A549 (cell line): Measurements from ENCODE around the gene COL4A5. TPM values are rescaled to one million over a fixed set of nuclear protein-coding genes. Genes with fewer than 3 reads are reported as not detected.

Experiments
- ATAC-seq, 2 experiments: fragments of 200-7000 bp in 1 of 2; fragments of >200 bp in 1 of 2; cut with Nextera tagmentation in 1 of 2; cut with Tn5 transposase in 1 of 2; 3 replicates each; pipeline versions ENCODE4 v1.8.0 to v1.9.1; 2018 to 2020; ENCODE audit warnings: mild to moderate bottlenecking in 1 of 2, moderate library complexity in 1 of 2
- CTCF ChIA-PET: fragments of 300-600 bp; sonication (Branson Sonifier 250); formaldehyde crosslinking; extraction: SDS; loops from one replicate; lab custom pipeline; 2021; ENCODE audit warnings: antibody characterized with exemption, inconsistent platforms; lab: Yijun Ruan, JAX
- POLR2A ChIA-PET: fragments of 350-600 bp; formaldehyde crosslinking; extraction: SDS; loops from one replicate; lab custom pipeline; 2021; ENCODE audit warnings: antibody characterized with exemption, inconsistent platforms; lab: Yijun Ruan, JAX
- DNase-seq, 2 experiments: peaks; one replicate each; pipeline versions ENCODE4 v3.0.0 to v3.0.0-alpha.2; 2011 to 2016; ENCODE audit warnings: low read depth in 1 of 2, low spot score in 1 of 2
- FAIRE-seq: peaks from 2 replicates; lab custom pipeline; 2011; peaks lifted over from hg19 to GRCh38; lab: Jason Lieb, UNC
- H3K27ac ChIP-seq, 2 experiments: fragments of >200 bp; sonication (Bioruptor Twin); formaldehyde crosslinking; 3 replicates each; pipeline ENCODE4 v1.5.1; 2016 to 2017
- H3K4me1 ChIP-seq: fragments of >200 bp; sonication (Bioruptor Twin); formaldehyde crosslinking; 3 replicates; pipeline ENCODE4 v1.6.1; 2016
- H3K4me2 ChIP-seq: fragments of >200 bp; sonication (Bioruptor Twin); formaldehyde crosslinking; 3 replicates; pipeline ENCODE4 v1.6.1; 2016
- H3K4me3 ChIP-seq: fragments of >200 bp; sonication (Bioruptor Twin); formaldehyde crosslinking; 3 replicates; pipeline ENCODE4 v1.5.1; 2016
- H3K9me3 ChIP-seq: fragments of >200 bp; sonication (Bioruptor Twin); formaldehyde crosslinking; 3 replicates; pipeline ENCODE4 v1.6.1; 2016
- BHLHE40 ChIP-seq: IDR thresholded peaks from 2 replicates; pipeline ENCODE4 v1.6.1; 2012; ENCODE audit warnings: low read depth, low read length, inconsistent platforms
- CEBPB ChIP-seq, 2 experiments: fragments of >200 bp in 1 of 2; sonication (Bioruptor Twin) in 1 of 2; formaldehyde crosslinking in 1 of 2; IDR thresholded peaks; 2 replicates each; pipeline ENCODE4 v1.6.1; 2012 to 2016
- E2F6 ChIP-seq: IDR thresholded peaks from 2 replicates; pipeline ENCODE4 v1.6.1; 2012; ENCODE audit warnings: low read depth, borderline replicate concordance
- EHMT2 ChIP-seq: fragments of 200-600 bp; sonication (generic); IDR thresholded peaks from 2 replicates; pipeline ENCODE4 v1.6.1; 2016; ENCODE audit warnings: antibody characterized with exemption, low read depth, mild to moderate bottlenecking, moderate library complexity
- FOSB ChIP-seq: fragments of 250-450 bp; sonication (Bioruptor Pico); IDR thresholded peaks from 2 replicates; pipeline ENCODE4 v1.5.0; 2020; ENCODE audit warnings: mild to moderate bottlenecking, moderate library complexity
- FOSL2 ChIP-seq, 2 experiments: fragments of 450-650 bp in 1 of 2; fragments of >200 bp in 1 of 2; sonication (Bioruptor Twin) in 1 of 2; formaldehyde crosslinking; IDR thresholded peaks; 2 replicates each; pipeline versions ENCODE4 v1.5.0 to v1.6.1; 2016 to 2020; ENCODE audit warnings: mild to moderate bottlenecking in 1 of 2, moderate library complexity in 1 of 2
- HEYL ChIP-seq: fragments of 250-450 bp; sonication (Bioruptor Pico); IDR thresholded peaks from 2 replicates; pipeline ENCODE4 v1.8.0; 2021; ENCODE audit warnings: mild to moderate bottlenecking, moderate library complexity
- HOXB13 ChIP-seq: fragments of 250-450 bp; sonication (Bioruptor Pico); IDR thresholded peaks from 2 replicates; pipeline ENCODE4 v1.5.0; 2020; ENCODE audit warnings: low read depth, mild to moderate bottlenecking, moderate library complexity
- HOXB5 ChIP-seq: fragments of 250-450 bp; sonication (Bioruptor Pico); IDR thresholded peaks from 2 replicates; pipeline ENCODE4 v1.5.0; 2020; ENCODE audit warnings: mild to moderate bottlenecking, moderate library complexity
- JUN ChIP-seq, 2 experiments: fragments of >200 bp; sonication (Bioruptor Twin); formaldehyde crosslinking; IDR thresholded peaks; 2 replicates in 1 of 2; 3 replicates in 1 of 2; pipeline ENCODE4 v1.6.1; 2016 to 2017
- JUNB ChIP-seq: fragments of >200 bp; sonication (Bioruptor Twin); formaldehyde crosslinking; IDR thresholded peaks from 2 replicates; pipeline ENCODE4 v1.6.1; 2016
- KDM5A ChIP-seq: fragments of 200-600 bp; sonication (generic); IDR thresholded peaks from 2 replicates; pipeline ENCODE4 v1.6.1; 2016; ENCODE audit warnings: antibody characterized with exemption, mild to moderate bottlenecking
- MAFK ChIP-seq: fragments of 450-650 bp; IDR thresholded peaks from 2 replicates; pipeline ENCODE4 v1.6.1; 2014; ENCODE audit not compliant: partially characterized antibody
- MYC ChIP-seq: IDR thresholded peaks from 2 replicates; pipeline ENCODE4 v1.6.1; 2012; ENCODE audit warnings: mild to moderate bottlenecking, inconsistent platforms, low read length, improper control_type of control experiment, borderline replicate concordance
- NFE2L2 ChIP-seq: fragments of 150-350 bp; conservative IDR thresholded peaks from 2 replicates; pipeline ENCODE4 v1.6.1; 2014; ENCODE audit warnings: low read length
- NPAS2 ChIP-seq: fragments of 250-450 bp; sonication (Bioruptor Pico); IDR thresholded peaks from 2 replicates; pipeline ENCODE4 v1.8.0; 2022; ENCODE audit warnings: mild to moderate bottlenecking, moderate library complexity, borderline replicate concordance
- POLR2AphosphoS2 ChIP-seq: conservative IDR thresholded peaks from 2 replicates; pipeline ENCODE4 v1.6.1; 2012; ENCODE audit warnings: low read length, improper control_type of control experiment, inconsistent platforms
- RCOR1 ChIP-seq: fragments of 150-350 bp; IDR thresholded peaks from 2 replicates; pipeline ENCODE4 v1.6.1; 2014; ENCODE audit warnings: antibody characterized with exemption, low read length, low read depth
- RFX5 ChIP-seq: fragments of 450-650 bp; IDR thresholded peaks from 2 replicates; pipeline ENCODE4 v1.7.1; 2014; ENCODE audit warnings: antibody characterized with exemption, mild to moderate bottlenecking, moderate library complexity
- TP53 ChIP-seq: fragments of 250-450 bp; sonication (Bioruptor Pico); IDR thresholded peaks from 2 replicates; pipeline ENCODE4 v1.5.0; 2021; ENCODE audit warnings: mild to moderate bottlenecking, moderate library complexity
- ZC3H11A ChIP-seq: fragments of 450-650 bp; IDR thresholded peaks from 2 replicates; pipeline ENCODE4 v1.6.1; 2014; ENCODE audit warnings: antibody characterized with exemption, mild to moderate bottlenecking
- ZFP36 ChIP-seq: fragments of 450-650 bp; IDR thresholded peaks from 2 replicates; pipeline ENCODE4 v1.6.1; 2014; ENCODE audit warnings: borderline replicate concordance; ENCODE audit not compliant: partially characterized antibody
- ZNF302 ChIP-seq: fragments of 250-450 bp; sonication (Bioruptor Pico); IDR thresholded peaks from 2 replicates; pipeline ENCODE4 v1.9.0; 2021; ENCODE audit warnings: inconsistent platforms, mild to moderate bottlenecking, moderate library complexity
- ZSCAN20 ChIP-seq: fragments of 250-450 bp; sonication (Bioruptor Pico); IDR thresholded peaks from 2 replicates; pipeline ENCODE4 v1.8.0; 2022; ENCODE audit warnings: mild to moderate bottlenecking, moderate library complexity
- WGBS: methylation state at CpG from one replicate; pipeline ENCODE4 v1.1.6; 2017; ENCODE audit errors: missing lambda C conversion rate; 5-methylcytosine and 5-hydroxymethylcytosine counted together
- polyA plus RNA-seq, 4 experiments: library from polyadenylated mRNA; depleted of rRNA in 3 of 4; stranded (reverse); fragments of >200 nt; fragmentation: RNase III in 1 of 4; extraction: RNeasy Plus Mini Kit Qiagen cat#74134 plus additional on column Dnase treatment in 1 of 4; gene quantifications; 2 replicates in 3 of 4; 3 replicates in 1 of 4; pipeline ENCODE4 v1.2.3, GENCODE V29; 2011 to 2017

Gene COL4A5
- polyA plus RNA-seq, 2 of the 4 experiments (the other 2 are of a cell fraction): 17.5 to 48.6 TPM

- POLR2A ChIA-PET: no interaction called here
- CTCF ChIA-PET: no interaction called here
- Histone ChIP-seq H3K27ac (no peak overlapping the region), H3K4me3 (no peak overlapping the region), H3K9me3 (no peaks in the 10 kb centered on the region), H3K4me1 (no peaks in the 10 kb centered on the region), H3K4me2 (no peak overlapping the region)
- FAIRE-seq: peak; percentile 23
- no peak for DNase-seq
- no peak for ATAC-seq
- TF ChIP-seq FOSL2 (IDR thresholded peaks at IDR 0.05): no peak
- no peak for TF ChIP-seq FOSL2 (CRISPR knock-in tag; IDR thresholded peaks at IDR 0.05)
- no peak for TF ChIP-seq JUN (IDR thresholded peaks at IDR 0.05)
- no peak for TF ChIP-seq E2F6
- TF ChIP-seq MAFK: no peak
- no peak for TF ChIP-seq HOXB13 (CRISPR knock-in tag)
- no peak for TF ChIP-seq CEBPB (IDR thresholded peaks at IDR 0.05)
- TF ChIP-seq NPAS2 (CRISPR knock-in tag): no peak
- TF ChIP-seq ZSCAN20 (CRISPR knock-in tag): no peak
- no peak for TF ChIP-seq KDM5A
- TF ChIP-seq TP53: no peak
- no peak for TF ChIP-seq BHLHE40
- TF ChIP-seq NFE2L2: no peak
- no peak for TF ChIP-seq MYC
Measured at GRCh38 chrX:108412783-108413182, 26.9 kb upstream of the COL4A5 start.

GRCh38 chrX:108415146-108415545, 24.5 kb upstream of the COL4A5 start:
- H3K4me2 ChIP-seq: no peak overlapping the region
- ChIA-PET CTCF (no interaction called here), POLR2A (no interaction called here)
- no peaks in the 10 kb centered on the region for H3K4me1 ChIP-seq
- no peak overlapping the region for H3K4me3 ChIP-seq
- no peaks in the 10 kb centered on the region for H3K9me3 ChIP-seq
- DNase-seq (no peak), FAIRE-seq (no peak), ATAC-seq (no peak)
- 95% methylated on average over 1 of the region's 1 CpG for WGBS
- H3K27ac ChIP-seq: no peak overlapping the region
- TF ChIP-seq ZC3H11A (no peak), HOXB5 (CRISPR knock-in tag) (no peak), RFX5 (no peak), HEYL (no peak), FOSB (CRISPR knock-in tag) (no peak), CEBPB (IDR thresholded peaks at IDR 0.05) (no peak), ZFP36 (no peak), ZNF302 (no peak)

GRCh38 chrX:108415891-108416290, 23.7 kb upstream of the COL4A5 start:
- Histone ChIP-seq H3K4me3 (no peak overlapping the region), H3K9me3 (no peaks in the 10 kb centered on the region)
- FAIRE-seq (peak; percentile 70), DNase-seq (no peak), ATAC-seq (no peak)
- POLR2A ChIA-PET: no interaction called here
- TF ChIP-seq POLR2AphosphoS2 (no peak), JUNB (no peak), HOXB5 (CRISPR knock-in tag) (no peak), E2F6 (no peak), ZFP36 (no peak)
- TF ChIP-seq, all 56 proteins: peak for 0
- CTCF ChIA-PET: no interaction called here
- no peak overlapping the region for H3K4me2 ChIP-seq
- whole genome bisulfite sequencing: 65% methylated on average over 2 of the region's 2 CpGs
- H3K4me1 ChIP-seq: no peaks in the 10 kb centered on the region
- no peak overlapping the region for H3K27ac ChIP-seq

GRCh38 chrX:108417257-108417656, 22.4 kb upstream of the COL4A5 start:
- Histone ChIP-seq H3K4me3 (no peak overlapping the region), H3K4me1 (no peaks in the 10 kb centered on the region), H3K4me2 (no peak overlapping the region), H3K9me3 (no peaks in the 10 kb centered on the region), H3K27ac (no peak overlapping the region)
- TF ChIP-seq RCOR1 (no peak), ZFP36 (no peak), EHMT2 (no peak)
- WGBS: 39% methylated on average over 1 of the region's 1 CpG
- no peak for DNase-seq
- FAIRE-seq: no peak
- POLR2A ChIA-PET: no interaction called here
- no peak for ATAC-seq
- CTCF ChIA-PET: no interaction called here
